ENCODE data around the gene VPS26A.
"Not testable (repeated sequence)": the region's sequence is repeated elsewhere in the genome, so short reads cannot be mapped to it uniquely, and the experiment has no call there.

Gene VPS26A

GRCh38 chr10:69103784-69104183, 20.2 kb upstream of the VPS26A start:
- no peak for DNase-seq (ENCODE audit: low spot score)

DNA sequence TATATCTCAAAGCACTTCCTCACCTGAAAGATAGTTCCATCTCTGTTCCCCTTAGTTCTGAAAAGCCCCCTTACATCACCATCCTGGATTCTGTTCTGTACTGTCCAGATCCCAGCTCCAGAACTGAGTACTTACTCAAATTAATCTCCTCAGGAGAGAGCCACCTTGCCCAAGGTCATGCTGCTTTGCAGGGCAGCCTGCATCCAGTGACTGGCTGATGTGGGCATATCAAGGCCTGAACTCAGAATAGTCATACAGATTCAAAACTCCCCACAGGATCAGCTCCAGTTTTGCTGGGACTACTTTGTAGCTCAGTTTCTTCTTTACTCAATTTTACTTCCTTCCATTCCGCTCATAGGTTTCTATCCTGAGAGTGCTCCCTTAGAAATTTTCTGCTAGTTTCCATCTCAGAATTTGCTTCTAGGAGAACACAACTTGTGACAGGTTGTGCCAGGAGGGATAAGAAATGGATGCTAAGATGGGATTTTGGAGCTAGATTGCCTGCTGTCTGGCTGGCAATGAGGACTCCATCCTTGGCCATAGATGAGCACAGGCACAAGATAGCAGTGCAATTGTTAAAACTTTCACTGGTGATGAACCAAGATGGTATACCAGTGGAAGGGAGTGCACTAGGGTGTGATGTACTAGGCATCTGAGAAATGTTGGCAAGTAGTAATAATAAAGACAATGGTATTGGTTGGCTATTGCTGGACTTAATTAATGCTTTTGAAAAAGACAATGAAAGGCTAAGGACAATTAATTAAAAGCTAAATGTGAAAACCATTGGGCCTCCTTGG, 18.8 kb upstream of the VPS26A start:
- no peak for DNase-seq (ENCODE audit: low spot score)

- DNase-seq (ENCODE audit: low spot score), result no peak
Observed at GRCh38 chr10:69107176-69107490, 16.8 kb upstream of the VPS26A start.

DNA sequence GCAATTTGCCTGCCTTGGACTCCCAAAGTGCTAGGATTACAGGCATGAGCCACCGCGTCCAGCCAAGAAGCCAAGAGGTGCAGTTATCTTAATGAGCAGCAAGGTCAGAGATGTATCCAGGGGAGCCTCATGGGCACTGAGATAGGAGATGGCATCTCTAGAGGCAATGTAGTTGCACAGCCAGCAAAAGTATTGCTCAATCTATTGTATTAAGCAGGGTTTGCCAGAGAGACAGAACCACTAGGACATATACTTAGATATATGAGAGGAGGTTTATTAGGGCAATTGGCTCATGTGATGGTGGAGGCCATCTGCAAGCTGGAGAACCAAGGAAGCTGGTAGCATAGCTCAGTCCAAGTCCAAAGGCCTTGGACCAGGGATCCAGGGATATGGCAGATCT, 16.3 kb upstream of the VPS26A start:
- no peak for DNase-seq (ENCODE audit: low spot score)

GRCh38 chr10:69119896-69120295, 4.1 kb upstream of the VPS26A start:
- no peak for DNase-seq (ENCODE audit: low spot score)

DNA sequence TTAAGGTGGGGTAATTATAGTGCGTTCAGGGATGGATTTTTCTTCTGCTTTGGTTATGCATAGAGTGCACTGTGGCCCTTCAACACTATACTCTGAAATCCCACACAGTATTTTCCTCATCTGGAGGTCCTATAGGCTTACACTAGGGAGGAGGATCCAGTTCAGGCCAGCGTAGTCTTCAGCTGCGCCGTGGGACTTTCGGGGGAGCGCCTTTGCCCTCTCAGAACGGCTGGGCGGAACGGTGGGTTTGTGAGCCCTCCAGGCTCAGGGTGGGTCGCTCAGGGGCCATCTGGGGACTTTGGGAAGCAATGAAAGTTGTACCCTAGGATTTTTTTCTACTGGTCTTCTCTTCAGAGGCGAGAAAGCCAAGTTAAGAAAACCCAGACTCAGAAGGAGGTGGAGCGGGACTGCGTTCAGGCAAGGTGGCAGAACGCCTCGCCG, 652 bp upstream of the VPS26A start:
- no peak for DNase-seq (ENCODE audit: low spot score)

DNA sequence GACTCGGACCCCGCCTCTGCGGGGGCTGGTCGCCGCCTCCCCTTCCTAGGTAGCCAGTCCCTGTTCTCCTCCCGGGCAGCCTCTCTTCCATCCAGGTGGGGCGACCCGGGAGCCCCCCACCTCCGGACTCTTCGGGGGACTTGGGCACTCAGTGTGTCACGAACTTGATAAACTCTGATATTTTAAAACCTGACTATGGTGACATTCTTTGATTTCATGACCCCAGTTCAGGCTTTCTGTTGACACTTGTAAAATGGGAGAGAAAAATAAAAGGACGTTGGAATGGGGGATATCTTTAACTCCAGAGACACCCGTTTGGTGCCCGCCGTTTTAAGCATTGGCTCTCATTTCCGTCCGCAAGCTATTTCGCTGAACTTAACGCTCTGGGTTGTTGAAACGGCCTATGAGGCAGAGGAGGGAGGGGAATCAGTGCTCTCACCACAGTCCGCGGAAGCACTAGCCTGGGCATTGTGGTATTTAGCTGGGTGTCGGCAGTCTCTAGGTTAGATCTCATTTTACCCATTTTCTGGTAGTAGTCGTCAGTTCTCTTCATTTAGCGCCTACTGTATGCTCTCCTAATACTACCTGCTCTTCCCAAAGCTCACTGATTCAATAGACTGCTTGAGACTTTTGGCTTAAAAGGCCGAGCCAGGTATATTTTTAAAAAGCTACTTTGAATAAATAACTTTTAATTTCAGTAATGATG, 738 bp downstream of the VPS26A start:
- no peak for DNase-seq (ENCODE audit: low spot score)

DNA sequence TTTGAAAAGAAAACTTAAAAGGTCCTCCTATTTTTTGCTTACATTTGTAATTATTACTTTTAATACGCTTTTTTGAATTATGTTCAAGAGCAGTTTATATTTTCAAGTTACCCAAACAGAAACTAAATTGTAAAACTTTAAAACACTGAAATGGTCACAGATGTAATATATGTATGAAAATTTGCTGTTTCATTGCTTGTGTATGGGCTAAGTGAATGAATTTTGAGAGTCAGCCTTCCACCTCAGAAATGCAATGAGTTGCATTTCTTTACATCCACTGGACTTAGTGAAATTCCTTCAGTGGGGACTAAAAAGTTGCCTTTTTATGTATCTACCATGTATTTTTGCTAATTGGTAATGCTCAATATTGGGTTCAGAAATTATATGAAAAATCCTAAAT, 1.6 kb downstream of the VPS26A start:
- DNase-seq (ENCODE audit: low spot score), result no peak

GRCh38 chr10:69130251-69130650, 6.3 kb downstream of the VPS26A start:
- no peak for DNase-seq (ENCODE audit: low spot score)

GRCh38 chr10:69139961-69140360, 16.0 kb downstream of the VPS26A start:
- DNase-seq (ENCODE audit: low spot score), result no peak

DNA sequence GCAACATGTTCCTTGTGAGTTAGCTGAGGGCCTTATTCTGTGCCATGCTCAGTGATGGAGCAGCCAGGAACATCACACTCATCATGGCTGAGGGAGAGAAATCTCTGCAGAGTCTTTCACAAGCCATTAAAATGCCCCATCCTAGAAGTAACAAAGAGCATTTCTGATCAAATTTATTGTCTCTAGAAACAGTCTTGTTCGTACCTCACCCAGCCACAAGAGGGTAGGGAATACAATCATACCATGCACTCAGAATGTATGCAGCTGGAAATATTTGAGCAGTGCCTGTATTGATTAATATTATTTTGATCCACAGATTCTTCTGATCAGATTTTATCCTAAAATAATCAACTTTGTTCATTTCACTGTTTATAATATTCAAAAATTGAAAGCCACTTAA, 17.3 kb downstream of the VPS26A start:
- no peak for DNase-seq (ENCODE audit: low spot score)

DNA sequence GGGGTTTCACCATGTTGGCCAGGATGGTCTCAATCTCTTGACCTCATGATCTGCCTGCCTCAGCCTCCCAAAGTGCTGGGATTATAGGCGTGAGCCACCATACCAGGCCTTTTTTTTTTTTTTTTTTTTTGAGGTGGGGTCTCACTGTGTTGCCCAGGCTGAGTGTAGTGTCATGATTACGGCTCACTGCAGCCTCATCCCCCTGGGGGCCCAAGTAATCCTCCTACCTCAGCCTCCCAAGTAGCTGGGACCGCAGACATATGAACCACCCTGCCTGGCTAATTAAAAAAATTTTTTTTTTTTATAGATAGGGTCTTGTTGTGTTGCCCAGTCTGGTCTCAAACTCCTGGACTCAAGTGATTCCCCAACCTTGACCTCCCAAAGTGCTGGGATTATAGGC, 18.1 kb downstream of the VPS26A start:
- not testable (repeated sequence) for DNase-seq (ENCODE audit: low spot score)

- no peak for DNase-seq (ENCODE audit: low spot score)
Observed at GRCh38 chr10:69142983-69143382, 19.0 kb downstream of the VPS26A start.

- no peak for DNase-seq (ENCODE audit: low spot score)
Observed at GRCh38 chr10:69145329-69145728, 21.4 kb downstream of the VPS26A start.

GRCh38 chr10:69145864-69146263, 21.9 kb downstream of the VPS26A start:
- DNase-seq (ENCODE audit: low spot score), result no peak

DNA sequence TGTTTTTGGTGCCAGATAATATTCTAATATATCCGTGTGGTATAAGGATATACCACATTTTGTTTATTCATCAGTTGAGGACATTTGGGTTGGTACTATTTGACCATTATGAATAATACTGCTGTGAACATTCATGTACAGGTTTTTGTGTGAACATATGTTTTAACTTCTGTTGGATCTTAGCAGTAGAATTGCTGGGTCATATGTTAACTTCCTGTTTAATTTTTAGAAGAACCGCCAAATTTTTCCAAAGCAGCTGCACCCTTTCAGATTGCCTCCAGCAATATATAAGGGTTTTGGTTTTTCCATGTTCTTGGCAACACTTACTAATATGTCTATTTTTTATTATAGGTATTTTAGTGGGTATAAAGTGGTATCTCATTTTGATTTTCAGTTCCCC, 22.8 kb downstream of the VPS26A start:
- no peak for DNase-seq (ENCODE audit: low spot score)

- no peak for DNase-seq (ENCODE audit: low spot score)
Observed at GRCh38 chr10:69151984-69152383, 28.0 kb downstream of the VPS26A start.

- DNase-seq (ENCODE audit: low spot score), result no peak
Observed at GRCh38 chr10:69153227-69153626, 29.2 kb downstream of the VPS26A start.

DNA sequence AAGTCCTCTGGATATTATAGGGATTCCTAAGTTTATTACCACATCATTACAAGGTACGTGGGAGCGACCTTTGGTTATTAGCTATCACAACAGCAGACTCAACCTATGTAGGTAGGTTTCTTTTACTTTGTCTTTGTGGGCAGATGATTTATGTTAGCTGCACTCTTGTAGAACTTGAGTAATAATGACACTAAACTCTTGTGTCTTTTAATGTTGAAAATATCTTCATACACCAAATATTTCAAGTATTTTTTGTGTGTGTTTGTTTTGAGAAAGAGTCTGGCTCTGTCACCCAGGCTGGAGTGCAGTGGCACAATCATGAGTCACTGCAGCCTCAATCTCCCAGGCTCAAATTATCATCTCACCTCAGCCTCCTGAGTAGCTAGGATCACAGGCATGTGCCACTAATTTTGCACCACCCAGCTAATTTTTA, 36.8 kb downstream of the VPS26A start:
- DNase-seq (ENCODE audit: low spot score), result no peak

- no peak for DNase-seq (ENCODE audit: low spot score)
Observed at GRCh38 chr10:69168493-69168892, 44.5 kb downstream of the VPS26A start.

GRCh38 chr10:69172241-69172982, 48.4 kb downstream of the VPS26A start:
- no peak for DNase-seq (ENCODE audit: low spot score)

GRCh38 chr10:69175326-69175725, 51.3 kb downstream of the VPS26A start:
- not testable (repeated sequence) for DNase-seq (ENCODE audit: low spot score)

DNA sequence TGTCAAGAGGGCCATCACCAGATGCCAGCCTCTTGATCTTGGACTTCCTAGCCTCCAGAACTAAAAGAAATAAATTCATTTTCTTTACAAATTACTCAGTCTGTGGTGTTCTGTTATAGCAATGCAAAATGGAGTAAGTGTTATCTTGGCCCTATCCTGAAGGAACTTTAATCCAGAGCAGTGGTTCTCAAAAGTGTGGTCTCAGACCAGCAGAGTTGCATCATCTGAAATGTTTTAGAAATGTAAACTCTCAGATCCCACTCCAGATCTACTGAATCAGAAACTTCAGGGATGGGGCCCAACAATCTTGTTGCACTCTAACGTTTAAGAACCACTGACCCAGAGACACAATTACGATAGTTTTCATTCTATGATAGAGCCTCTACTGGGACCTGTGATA, 52.8 kb downstream of the VPS26A start:
- DNase-seq (ENCODE audit: low spot score), result no peak

Data from left forelimb (tissue), 1 donor.